HT1080 (cell line): Measurements from ENCODE around the gene SH3D19. TPM values are rescaled to one million over a fixed set of nuclear protein-coding genes. Genes with fewer than 3 reads are reported as not detected.

ENCODE experiments used
- DNase-seq: peaks from one replicate; pipeline ENCODE4 v3.0.0-alpha.2; 2015; ENCODE audit warnings: low read depth
- small RNA-seq: library from RNA; depleted of rRNA; stranded (forward); fragments of <200 nt; gene quantifications from one replicate; pipeline ENCODE3, GENCODE V24; 2014
- total RNA-seq: library from RNA; depleted of rRNA; stranded (reverse); fragments of >200 nt; shearing (Covaris generic); gene quantifications from 2 replicates; pipeline ENCODE4 v1.2.3, GENCODE V29; 2014; rRNA removed

SH3D19 gene
- total RNA-seq, 1 experiment from 2014 or later: 22.6 TPM

DNA sequence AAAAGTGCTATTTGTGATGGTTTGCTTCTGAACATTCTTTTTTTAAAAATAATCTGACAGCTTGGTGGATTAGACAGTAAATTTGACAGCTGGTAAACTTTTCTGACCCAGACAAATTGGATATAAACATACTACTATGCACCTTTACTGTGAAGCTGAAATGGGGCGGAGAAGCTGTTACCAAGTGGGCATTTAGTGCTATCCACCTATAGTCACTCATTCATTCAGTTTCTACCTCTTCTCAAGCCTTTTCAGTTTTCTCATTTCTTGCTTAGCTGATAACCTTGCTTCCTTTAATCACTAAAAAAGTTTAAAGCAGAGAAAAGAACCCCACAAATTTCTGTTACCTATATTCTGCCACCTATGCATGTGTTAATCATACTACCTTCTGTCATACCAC, 220.8 kb downstream of the SH3D19 start:
- DNase-seq: no peak

DNA sequence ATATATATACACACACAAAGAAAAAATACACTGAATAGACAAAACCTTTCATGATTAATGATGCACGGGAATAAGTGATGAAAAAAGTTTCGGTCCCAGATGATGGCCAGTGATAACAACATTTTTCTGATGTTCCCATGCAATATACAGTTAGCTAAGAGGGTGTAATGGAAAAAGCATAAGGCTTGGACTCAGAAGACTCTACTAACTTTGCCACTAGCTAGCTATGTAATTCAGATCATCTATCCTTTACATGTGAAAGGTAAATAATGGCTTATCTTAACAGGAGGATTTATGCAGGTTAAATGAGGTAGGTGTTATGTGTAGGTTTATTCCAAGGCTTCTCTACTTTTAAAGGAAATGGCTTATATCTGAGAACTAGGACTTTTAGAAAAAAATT, 221.6 kb downstream of the SH3D19 start:
- no peak for DNase-seq

DNA sequence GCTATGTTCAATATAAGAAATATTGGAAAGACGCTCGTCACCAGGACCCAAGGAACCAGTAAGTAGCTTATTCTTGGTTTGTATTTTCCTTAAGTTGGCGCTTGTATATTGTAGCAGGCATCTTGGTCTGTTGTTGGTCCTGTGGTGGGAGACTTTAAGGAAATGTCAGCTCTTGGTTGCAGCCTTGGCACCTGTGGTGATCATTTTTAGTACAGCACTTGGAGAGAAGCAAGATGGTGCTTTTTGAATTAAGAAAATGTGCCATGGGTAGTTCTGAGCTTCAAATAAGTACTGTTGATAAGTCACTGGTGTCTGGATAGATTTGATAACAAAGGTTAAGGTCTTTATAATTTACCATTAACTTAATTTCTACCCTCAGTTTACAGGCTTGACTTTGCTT, 224.9 kb downstream of the SH3D19 start:
- DNase-seq: no peak

DNA sequence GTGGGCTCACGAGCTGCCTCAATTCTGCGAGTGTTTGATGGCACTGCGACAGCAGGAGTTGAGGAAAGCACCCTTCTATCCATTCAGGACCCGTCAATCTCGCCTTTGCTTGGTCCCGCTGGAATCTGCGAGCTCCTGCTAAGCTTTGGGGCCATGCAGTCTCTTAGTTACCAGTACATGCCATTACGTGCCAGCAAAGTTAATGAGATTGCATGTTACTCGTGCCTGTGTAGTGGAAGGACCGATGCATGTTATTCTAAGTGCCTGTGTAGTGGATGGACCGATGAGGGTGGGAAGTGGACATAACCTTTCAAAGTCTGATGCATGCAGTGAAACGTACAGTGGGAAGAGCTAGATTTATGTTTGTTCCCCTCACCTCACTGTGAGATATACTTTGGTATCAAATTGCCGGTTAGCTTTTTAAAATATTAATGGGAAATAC, 225.4 kb downstream of the SH3D19 start:
- DNase-seq: no peak

DNA sequence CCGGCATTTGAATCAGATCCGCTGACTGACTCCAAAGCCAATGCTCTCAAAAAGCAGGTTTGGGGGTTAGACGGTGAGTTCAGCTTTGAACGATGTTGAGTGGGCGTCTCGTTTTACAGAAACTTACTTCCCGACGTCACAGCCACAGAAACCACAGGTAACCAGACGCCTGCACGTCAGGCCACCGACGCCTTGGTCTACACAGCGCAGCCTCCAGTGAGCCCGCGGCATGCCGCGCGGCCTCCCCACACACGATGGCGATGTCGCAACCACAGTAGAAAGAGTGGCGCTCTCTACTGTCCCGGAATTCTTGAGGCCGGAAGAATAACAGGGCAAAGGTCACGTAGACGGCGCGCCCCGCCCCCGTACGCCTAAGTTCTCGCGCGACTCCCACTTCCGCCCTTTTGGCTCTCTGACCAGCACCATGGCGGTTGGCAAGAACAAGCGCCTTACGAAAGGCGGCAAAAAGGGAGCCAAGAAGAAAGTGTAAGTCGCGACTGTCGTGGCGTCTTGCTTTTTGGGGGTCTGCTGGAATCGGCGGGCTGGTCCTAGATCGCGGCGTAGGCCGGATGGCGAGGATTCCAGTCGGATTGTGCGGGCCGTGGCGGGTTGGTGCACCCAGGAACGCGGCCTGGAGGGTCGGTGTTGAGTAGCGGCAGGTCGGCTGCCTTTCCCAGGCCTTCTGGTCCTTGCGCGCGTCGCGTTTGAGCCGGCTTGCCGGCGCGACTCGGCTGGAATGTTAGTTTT, 226.0 kb downstream of the SH3D19 start, which contains the start of gene RPS3A:
TSS of gene RPS3A (plus strand) at position 400 of the 747 bp plus-strand sequence. CDS start at position 425, 25 bp downstream.
- peak; percentile 98 for DNase-seq

DNA sequence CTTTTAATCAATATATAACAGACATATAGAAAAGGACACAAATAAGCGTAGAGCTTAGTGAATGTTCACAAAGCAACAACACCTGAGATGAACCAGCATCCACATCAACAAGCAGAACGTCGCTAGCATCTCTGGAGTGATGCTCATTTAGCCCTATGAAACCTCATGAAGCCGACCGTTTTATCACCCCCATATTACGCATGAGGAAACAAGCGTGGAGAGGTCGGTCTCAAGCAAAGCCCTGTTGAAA, 226.5 kb downstream of the SH3D19 start:
- no peak for DNase-seq

DNA sequence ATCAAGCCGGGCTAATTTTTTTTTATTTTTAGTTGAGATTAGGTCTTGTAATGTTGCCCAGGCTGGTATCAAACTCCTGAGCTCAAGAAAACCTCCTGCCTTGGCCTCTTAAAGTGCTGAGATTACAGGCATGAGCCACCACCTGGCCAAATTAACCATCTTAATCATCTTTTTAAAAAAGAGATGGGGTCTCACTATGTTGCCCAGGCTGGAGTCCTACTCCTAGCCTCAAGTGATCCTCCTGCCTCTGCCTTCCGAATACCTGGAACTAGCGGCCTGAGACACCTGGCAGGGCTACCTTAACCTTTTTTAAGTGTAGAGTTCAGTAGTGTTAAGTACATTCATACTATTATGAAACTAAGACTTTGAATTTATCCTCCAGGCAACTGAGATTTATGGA, 227.6 kb downstream of the SH3D19 start:
- no peak for DNase-seq

DNA sequence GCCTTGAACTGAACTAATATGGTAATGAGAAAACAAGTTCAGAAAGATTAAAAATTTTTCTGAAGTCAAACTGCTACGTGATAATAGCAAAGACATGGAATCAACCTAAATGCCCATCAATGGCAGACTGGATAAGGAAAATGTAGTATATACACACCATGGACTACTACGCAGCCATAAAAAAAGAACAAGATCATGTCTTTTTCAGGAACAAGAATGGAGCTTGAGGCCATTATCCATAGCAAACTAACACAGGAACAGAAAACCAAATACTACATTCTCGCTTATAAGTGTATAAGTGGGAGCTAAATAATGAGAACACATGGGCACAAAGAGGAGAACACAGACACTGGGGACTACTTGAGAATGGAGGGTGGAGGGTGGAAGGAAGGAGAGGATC, 230.3 kb downstream of the SH3D19 start:
- no peak for DNase-seq

DNA sequence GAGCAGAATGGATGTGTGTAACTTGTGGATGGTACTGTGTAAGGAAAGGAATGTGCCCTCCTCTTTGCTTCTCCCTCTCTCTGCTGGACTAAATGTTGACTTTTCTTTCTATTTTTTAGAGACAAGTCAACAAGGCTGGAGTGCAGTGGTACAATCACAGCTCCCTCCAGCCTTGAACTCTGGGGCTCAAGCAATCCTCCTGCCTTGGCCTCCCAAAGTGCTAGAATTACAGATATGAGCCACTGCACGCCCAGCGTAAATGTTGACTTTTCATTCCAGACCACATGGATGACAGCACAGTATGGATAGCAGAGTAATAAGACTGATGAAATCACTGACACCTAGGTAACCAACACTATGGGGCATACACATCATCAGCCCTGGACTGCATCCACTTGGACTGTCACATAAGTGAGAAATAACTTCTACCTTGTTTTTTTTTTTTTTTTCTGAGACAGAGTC, 231.1 kb downstream of the SH3D19 start:
- no peak for DNase-seq

DNA sequence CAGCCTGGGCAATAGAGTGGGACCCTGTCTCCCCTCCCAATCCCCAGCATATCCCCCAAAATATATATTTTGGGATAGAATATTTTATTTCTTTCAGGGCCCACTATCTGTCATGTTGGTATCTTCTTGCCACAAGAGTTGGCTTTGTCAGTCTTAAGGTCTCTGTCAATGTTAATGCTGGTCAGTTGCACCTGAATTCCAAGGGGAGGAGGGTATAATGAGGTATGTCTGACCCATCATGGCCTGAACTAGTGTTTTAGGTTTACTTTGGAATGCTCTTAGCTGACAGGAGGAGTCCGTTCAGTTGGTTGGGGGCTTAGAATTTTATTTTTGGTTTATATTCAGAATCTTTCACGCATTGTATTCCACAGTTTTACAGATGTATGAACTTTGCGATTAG, 232.2 kb downstream of the SH3D19 start:
- no peak for DNase-seq

DNA sequence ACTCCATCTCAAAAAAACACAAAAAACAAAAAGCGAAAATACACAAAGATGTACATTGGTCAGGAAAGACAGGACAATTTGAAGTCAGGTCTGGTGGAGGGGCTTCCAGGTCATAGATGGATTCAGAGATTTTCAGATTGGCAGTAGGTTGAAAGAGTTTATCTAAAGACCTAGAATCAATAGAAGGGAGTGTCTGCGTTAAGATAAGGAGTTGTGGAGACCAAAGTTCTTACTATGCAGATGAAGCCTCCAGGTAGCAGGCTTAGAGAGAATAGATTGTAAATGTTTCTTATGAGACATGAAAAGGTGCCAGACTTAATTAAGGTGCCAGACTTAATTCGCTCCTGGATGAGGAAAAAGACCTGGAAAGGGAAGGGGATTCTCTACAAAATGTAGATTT, 232.9 kb downstream of the SH3D19 start:
- DNase-seq: no peak

DNA sequence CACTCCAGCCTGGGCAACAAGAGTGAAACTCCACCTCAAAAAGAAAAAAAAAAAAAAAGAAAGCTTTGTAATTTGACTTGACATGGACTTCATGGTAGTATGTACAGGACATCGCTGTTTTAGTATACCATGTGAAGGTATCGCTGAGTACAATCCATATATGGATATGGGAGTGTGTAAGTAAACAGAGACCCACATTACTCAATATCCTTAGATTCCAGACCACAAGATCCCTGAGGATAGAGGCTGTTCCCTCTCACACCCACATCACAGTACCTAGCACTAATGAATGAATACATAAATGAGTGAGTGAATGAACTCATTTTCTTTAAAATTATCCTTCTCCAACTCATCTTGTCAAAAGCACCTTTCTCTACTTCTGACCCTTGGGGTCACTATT, 234.4 kb downstream of the SH3D19 start:
- no peak for DNase-seq

DNA sequence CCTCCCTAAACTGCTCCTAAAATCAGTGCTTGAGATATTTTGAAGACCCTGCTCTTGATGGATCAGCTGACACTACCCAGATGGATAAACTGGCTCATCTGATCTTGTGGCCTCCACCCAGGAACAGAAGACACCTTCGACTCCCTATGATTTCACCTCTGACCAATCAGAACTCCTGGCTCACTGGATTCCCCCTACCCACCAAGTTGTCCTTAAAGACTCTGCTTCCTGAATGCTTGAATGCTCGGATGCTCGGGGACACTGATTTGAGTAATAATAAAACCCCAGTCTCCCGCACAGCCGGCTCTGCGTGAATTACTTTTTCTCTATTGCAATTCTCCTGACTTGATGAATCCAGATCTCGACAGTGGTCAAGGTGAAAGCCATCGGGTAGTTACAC, 237.9 kb downstream of the SH3D19 start:
- DNase-seq: no peak

DNA sequence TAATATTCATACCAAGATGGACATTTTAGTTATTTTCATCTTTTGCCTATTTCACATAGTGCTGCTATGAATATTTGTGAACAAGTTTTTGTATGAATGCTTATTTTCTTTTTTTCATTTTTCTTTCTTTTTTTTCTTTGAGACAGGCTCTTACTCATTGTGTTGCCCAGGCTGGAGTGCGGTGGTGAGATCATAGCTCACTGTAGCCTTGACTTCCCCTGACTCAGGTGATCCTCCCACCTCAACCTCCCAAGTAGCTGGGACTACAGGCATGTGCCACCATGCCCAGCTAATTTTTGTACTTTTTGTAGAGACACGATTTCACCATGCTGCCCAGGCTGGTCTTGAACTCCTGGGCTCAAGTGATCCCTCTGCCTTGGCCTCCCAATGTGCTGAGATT, 247.4 kb downstream of the SH3D19 start:
- peak; percentile 55 for DNase-seq

DNA sequence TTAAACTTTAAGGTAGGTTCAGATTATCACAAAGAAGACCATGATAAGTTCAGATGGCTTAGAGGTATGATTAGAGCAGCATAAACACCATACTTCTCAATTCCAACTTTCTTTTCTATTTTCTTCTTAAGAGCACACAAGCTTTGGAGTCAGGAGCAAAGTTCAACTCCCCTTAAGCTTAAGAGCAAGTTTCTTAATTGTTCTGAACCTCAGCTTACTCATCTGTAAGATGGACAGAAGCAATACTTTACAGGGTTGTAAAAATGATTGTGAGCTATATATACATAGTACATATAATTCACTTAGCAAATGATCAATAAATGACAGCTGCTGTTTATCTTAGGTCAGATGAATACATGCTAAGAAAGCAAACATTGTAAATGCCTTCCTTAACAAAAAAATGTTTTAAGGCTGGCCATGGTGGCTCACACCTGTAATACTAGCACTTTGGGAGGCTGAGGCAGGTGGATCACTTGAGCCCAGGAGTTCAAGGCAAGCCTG, 250.9 kb downstream of the SH3D19 start:
- DNase-seq: no peak

Small RNAs within 50 kb of the gene (small RNA-seq; reads per million reads assigned to genes)
- gene AC104819.2 (not detected), gene RNU6-1282P (not detected), gene SNORD73A (not detected), gene SNORD73B (4.5 reads per million, percentile 88 among the genes with 10 or more reads in this experiment)

Other genes starting within 250 kb of the SH3D19 start
- gene RPS3A, start 226.0 kb downstream of the SH3D19 start, total RNA-seq: 2,043 and 2,904 TPM in 2 replicates
- not detected in 2 replicates for gene PRSS48, start 48.4 kb downstream of the SH3D19 start, total RNA-seq
- gene FHIP1A, start 83.6 kb upstream of the SH3D19 start, total RNA-seq: 8.5 and 11.7 TPM in 2 replicates